HCT116 (cell line): ENCODE data around the gene GNB2.

Experiments
- CBX3 ChIP-seq: IDR thresholded peaks from 2 replicates; pipeline ENCODE4 v1.6.1; 2012; ENCODE audit warnings: low read depth
- CEBPB ChIP-seq: IDR thresholded peaks from 2 replicates; pipeline ENCODE4 v1.6.1; 2012; ENCODE audit warnings: low read depth
- CTCF ChIP-seq, 3 experiments: fragments of 200-600 bp in 1 of 3; sonication (generic) in 1 of 3; IDR thresholded peaks in 2 of 3; conservative IDR thresholded peaks in 1 of 3; 2 replicates each; pipeline ENCODE4 v1.5.1; 2012 to 2017; ENCODE audit warnings: low read depth in 2 of 3, low read length in 2 of 3, antibody characterized with exemption in 1 of 3, borderline replicate concordance in 1 of 3, control low read depth in 1 of 3, mild to moderate bottlenecking in 1 of 3, mixed read lengths in 1 of 3, mixed run types in 1 of 3, moderate library complexity in 1 of 3; ENCODE audit not compliant: insufficient read depth in 1 of 3
- EGR1 ChIP-seq: IDR thresholded peaks from 2 replicates; pipeline ENCODE4 v1.6.1; 2012; ENCODE audit warnings: low read depth
- EZH2 ChIP-seq: fragments of 200-600 bp; sonication (generic); IDR thresholded peaks from 2 replicates; pipeline ENCODE4 v1.6.1; 2017; ENCODE audit warnings: antibody characterized with exemption, mixed run types
- EZH2phosphoT487 ChIP-seq: fragments of 200-600 bp; IDR thresholded peaks from 2 replicates; pipeline ENCODE4 v1.6.1; 2018; ENCODE audit warnings: antibody characterized with exemption, borderline replicate concordance
- POLR2A ChIP-seq: IDR thresholded peaks from 2 replicates; pipeline ENCODE4 v1.7.0; 2011; ENCODE audit warnings: borderline replicate concordance; ENCODE audit not compliant: insufficient read depth, insufficient read length; ENCODE audit errors: extremely low read depth
- POLR2AphosphoS5 ChIP-seq: IDR thresholded peaks from 2 replicates; pipeline ENCODE4 v1.6.1; 2011; ENCODE audit warnings: mild to moderate bottlenecking, low read depth, low read length, moderate library complexity
- SIN3A ChIP-seq: IDR thresholded peaks from 2 replicates; pipeline ENCODE4 v1.6.1; 2012; ENCODE audit warnings: low read depth
- SP1 ChIP-seq: IDR thresholded peaks from 2 replicates; pipeline ENCODE4 v1.6.1; 2012; ENCODE audit warnings: low read depth
- TCF7L2 ChIP-seq: IDR thresholded peaks from 2 replicates; pipeline ENCODE4 v1.7.0; 2011; ENCODE audit warnings: borderline replicate concordance, inconsistent platforms; ENCODE audit not compliant: insufficient read depth, insufficient read length; ENCODE audit errors: extremely low read depth
- ZNF274 ChIP-seq: fragments of 200-500 bp; sonication (Bioruptor generic); IDR thresholded peaks from 2 replicates; pipeline ENCODE4 v1.6.1; 2014; ENCODE audit warnings: mild to moderate bottlenecking, low read depth, low read length, inconsistent platforms
- TF ChIP-seq, protein P1 (sequence below): IDR thresholded peaks from 2 replicates; pipeline ENCODE4 v1.6.1; 2012
- TF ChIP-seq, protein P2 (sequence below): IDR thresholded peaks from 2 replicates; pipeline ENCODE4 v1.6.1; 2012

- no peak for TF ChIP-seq POLR2AphosphoS5
- TF ChIP-seq, protein P1, sequence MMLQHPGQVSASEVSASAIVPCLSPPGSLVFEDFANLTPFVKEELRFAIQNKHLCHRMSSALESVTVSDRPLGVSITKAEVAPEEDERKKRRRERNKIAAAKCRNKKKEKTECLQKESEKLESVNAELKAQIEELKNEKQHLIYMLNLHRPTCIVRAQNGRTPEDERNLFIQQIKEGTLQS = no peak
- TF ChIP-seq CTCF (IDR thresholded peaks at IDR 0.05 in 2 of 3, conservative IDR thresholded peaks at IDR 0.05 in 1 of 3; ENCODE audit: borderline replicate concordance in 1 of 3, insufficient read depth in 1 of 3, low read depth in 2 of 3, low read length in 2 of 3) = no peak
- no peak for TF ChIP-seq POLR2A
- no peak for TF ChIP-seq CBX3
- no peak for TF ChIP-seq TCF7L2
- TF ChIP-seq EZH2 = no peak
- TF ChIP-seq SP1 = no peak
- TF ChIP-seq, protein P2, sequence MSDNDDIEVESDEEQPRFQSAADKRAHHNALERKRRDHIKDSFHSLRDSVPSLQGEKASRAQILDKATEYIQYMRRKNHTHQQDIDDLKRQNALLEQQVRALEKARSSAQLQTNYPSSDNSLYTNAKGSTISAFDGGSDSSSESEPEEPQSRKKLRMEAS = no peak
- TF ChIP-seq EGR1 = no peak
- TF ChIP-seq SIN3A = no peak
- TF ChIP-seq EZH2phosphoT487 = no peak
- no peak for TF ChIP-seq CEBPB
- no peak for TF ChIP-seq ZNF274
Measured at GRCh38 chr7:100665168-100665726, 8.3 kb upstream of the GNB2 start.
